Activated CD8-positive, alpha-beta memory T cell treated with anti-CD3 and anti-CD28 coated beads, Interleukin-2, amount 10 ng/mL, durations not matched to agents 7 days and 5 days (primary cell): ENCODE data around the gene OTC. TPM values are rescaled to one million over a fixed set of nuclear protein-coding genes. Genes with fewer than 3 reads are reported as not detected.

ENCODE experiments used
- ATAC-seq: fragments of 150-1000 bp; cut with Tn5 transposase; one replicate; pipeline ENCODE4 v1.10.0; 2021; ENCODE audit warnings: moderate library complexity
- CTCF ChIA-PET: fragments of 350-600 bp; sonication (Branson Sonifier 250); formaldehyde crosslinking; loops from one replicate; lab custom pipeline; 2021; ENCODE audit warnings: antibody characterized with exemption; lab: Charles Lee
- DNase-seq: peaks from one replicate; pipeline ENCODE4 v3.0.0-alpha.2; 2020
- H3K27ac Mint-ChIP-seq: one replicate; pipeline ENCODE4 v1.8.0; 2021; ENCODE audit warnings: mild to moderate bottlenecking, mixed read lengths
- H3K27me3 Mint-ChIP-seq: one replicate; pipeline ENCODE4 v1.8.0; 2021; ENCODE audit warnings: mixed read lengths
- H3K36me3 Mint-ChIP-seq: one replicate; pipeline ENCODE4 v1.8.0; 2021; ENCODE audit warnings: mild to moderate bottlenecking, mixed read lengths
- H3K4me1 Mint-ChIP-seq: one replicate; pipeline ENCODE4 v1.8.0; 2021; ENCODE audit warnings: mixed read lengths
- H3K4me3 Mint-ChIP-seq: one replicate; pipeline ENCODE4 v1.8.0; 2021; ENCODE audit warnings: mild to moderate bottlenecking, moderate library complexity, mixed read lengths
- H3K9me3 Mint-ChIP-seq: one replicate; pipeline ENCODE4 v1.8.0; 2022; ENCODE audit warnings: low read depth, mixed read lengths
- total RNA-seq, 2 experiments: library from RNA; stranded (reverse); gene quantifications; one replicate each; pipeline ENCODE4 v1.2.3, GENCODE V29; 2021

Gene OTC
- total RNA-seq, 2 experiments from 2014 or later, result not detected

DNA sequence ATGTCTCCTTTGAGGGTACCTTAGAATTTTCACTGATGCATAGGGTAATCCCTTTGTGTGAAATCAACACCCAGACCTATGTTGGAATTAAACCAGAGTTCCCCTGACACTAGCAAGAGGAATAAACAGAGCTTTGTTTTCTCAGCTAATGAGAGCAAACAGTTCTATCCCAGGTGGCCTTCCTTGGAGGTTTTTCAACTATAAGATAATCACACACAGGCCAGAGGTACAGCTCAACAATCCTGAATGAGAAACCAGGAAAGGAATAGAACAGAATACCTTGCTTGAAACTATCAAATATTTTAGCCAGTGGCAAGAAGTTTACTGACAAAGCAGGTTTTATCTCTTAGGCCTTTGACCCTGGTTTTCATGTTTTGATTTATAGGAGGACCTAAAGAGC, 100.2 kb downstream of the OTC start:
- Mint-ChIP-seq H3K9me3 (no peaks in the 10 kb centered on the region), H3K36me3 (no peaks in the 10 kb centered on the region), H3K27ac (no peak overlapping the region), H3K4me1 (no peaks in the 10 kb centered on the region), H3K4me3 (no peak overlapping the region), H3K27me3 (no peaks in the 10 kb centered on the region)
- ATAC-seq (no peak), DNase-seq (no peak)
- CTCF ChIA-PET, result no interaction called here

DNA sequence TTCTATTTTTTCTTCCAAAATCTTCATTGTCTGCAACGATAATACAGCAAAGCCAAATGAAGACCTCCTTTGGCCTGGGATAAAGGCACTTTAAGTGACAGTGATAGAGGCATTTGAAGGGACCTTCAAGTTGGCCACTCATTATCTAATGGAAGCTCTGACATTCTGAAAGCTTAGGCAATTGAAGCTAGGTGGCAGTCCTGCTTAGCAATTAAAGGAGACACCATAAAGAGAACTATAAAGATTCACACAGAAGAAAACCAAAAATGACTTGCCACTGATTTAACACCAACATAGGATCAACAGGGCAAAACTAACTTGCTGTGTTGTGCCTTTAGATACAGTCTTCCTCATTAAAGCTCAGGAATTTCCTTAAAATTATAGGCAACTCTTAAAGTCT, 105.7 kb downstream of the OTC start:
- Mint-ChIP-seq H3K27me3 (no peaks in the 10 kb centered on the region), H3K4me1 (no peaks in the 10 kb centered on the region), H3K36me3 (no peaks in the 10 kb centered on the region), H3K27ac (no peak overlapping the region), H3K4me3 (no peak overlapping the region), H3K9me3 (no peaks in the 10 kb centered on the region)
- no peak for ATAC-seq
- no peak for DNase-seq
- CTCF ChIA-PET, result no interaction called here

DNA sequence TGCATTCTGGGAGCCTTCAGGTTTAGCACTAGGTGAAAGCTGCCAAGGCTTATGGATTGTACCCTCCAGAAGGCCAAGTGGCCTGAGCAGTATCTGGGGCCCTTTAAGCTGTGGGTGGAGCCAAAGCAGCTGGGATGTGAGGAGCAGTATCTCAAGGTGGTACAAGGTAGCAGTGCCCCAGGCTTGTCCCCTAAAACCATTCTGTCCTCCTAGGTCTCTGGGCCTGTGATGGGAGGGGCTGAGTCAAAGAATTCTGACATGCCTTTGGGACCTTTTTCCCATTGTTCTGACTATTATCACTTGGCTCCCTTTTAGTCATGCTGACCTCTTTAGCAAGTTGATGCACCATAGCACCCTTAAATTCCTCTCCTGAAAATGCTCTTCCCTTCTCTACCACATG, 109.9 kb downstream of the OTC start:
- Mint-ChIP-seq H3K36me3 (no peaks in the 10 kb centered on the region), H3K27ac (no peak overlapping the region), H3K4me1 (no peaks in the 10 kb centered on the region), H3K9me3 (no peaks in the 10 kb centered on the region), H3K4me3 (no peak overlapping the region), H3K27me3 (peaks cover 3% of the 10 kb centered on the region)
- DNase-seq (no peak), ATAC-seq (no peak)
- CTCF ChIA-PET, result no interaction called here

DNA sequence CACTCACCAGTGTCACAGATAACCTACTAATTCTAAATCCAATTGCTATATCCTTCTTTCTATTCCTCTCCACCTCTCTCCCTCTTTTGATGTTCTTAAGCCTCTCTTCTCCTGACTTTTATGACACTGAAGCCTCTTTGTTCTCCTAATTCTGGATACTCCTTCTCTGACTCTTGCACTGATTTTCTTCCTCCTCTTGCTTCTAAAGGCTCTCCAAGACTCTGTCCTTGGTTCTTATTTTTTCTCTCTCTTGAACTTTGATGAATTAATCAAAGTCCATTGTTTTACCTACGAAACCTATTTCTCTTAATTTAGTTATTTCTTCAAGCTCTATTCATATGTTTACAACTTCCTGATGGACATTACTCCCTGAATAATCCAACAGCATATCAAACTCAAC, 113.3 kb downstream of the OTC start:
- ATAC-seq (no peak), DNase-seq (no peak)
- CTCF ChIA-PET, result no interaction called here
- no peak overlapping the region for H3K4me3 Mint-ChIP-seq
- peaks cover 3% of the 10 kb centered on the region for H3K27me3 Mint-ChIP-seq
- H3K27ac Mint-ChIP-seq, result no peak overlapping the region
- H3K4me1 Mint-ChIP-seq, result no peaks in the 10 kb centered on the region
- no peaks in the 10 kb centered on the region for H3K36me3 Mint-ChIP-seq
- H3K9me3 Mint-ChIP-seq, result no peaks in the 10 kb centered on the region

DNA sequence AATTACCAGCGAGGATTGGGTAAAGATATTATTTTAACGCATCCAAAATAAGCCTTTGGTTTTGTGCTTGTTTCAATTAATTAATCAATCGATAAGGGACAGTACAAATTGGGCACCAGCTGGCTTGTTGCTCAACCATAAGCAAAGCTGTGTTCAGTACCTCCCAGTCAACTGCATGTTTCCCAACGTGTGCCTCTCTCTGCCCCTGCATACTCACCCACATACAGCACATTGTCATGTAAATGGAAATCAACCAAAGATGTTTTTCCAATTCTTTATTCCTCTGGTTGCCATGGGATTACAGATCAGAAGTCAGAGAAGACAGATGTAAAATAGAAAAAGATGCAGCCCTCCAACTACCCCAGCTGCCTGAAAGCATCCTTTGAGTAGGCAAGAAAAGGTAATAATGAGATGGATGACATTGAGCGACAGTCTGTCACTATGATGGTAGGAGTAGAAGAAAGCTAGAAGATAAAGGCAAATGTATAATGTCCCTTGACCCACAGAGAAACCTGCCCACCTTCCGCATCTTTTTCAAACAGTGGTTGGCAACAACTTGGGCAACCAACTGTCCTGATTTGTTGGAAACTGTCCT, 116.3 kb downstream of the OTC start:
- CTCF ChIA-PET, result no interaction called here
- no peak overlapping the region for H3K27ac Mint-ChIP-seq
- H3K4me1 Mint-ChIP-seq, result no peaks in the 10 kb centered on the region
- H3K9me3 Mint-ChIP-seq, result no peaks in the 10 kb centered on the region
- ATAC-seq, result no peak
- H3K27me3 Mint-ChIP-seq, result peaks cover 3% of the 10 kb centered on the region
- H3K36me3 Mint-ChIP-seq, result no peaks in the 10 kb centered on the region
- H3K4me3 Mint-ChIP-seq, result no peak overlapping the region
- no peak for DNase-seq

Other genes with a start within 250 kb of the OTC start
- 1 to 10 TPM in 1 of 2 experiments, under 1 TPM in 1; 0.47 to 1.2 TPM for gene SRPX, start 131.7 kb upstream of the OTC start, total RNA-seq
- 1 to 10 TPM; 4.2 to 6.1 TPM for gene RPGR, start 25.1 kb upstream of the OTC start, total RNA-seq
- gene TSPAN7, start 208.9 kb downstream of the OTC start, total RNA-seq, result not detected